ENCODE measurements around the gene DACH2. TPM values are rescaled to one million over a fixed set of nuclear protein-coding genes. Genes with fewer than 3 reads are reported as not detected.

DACH2 gene
- polyA plus RNA-seq, 1 of the 3 experiments (the other 2 are of a cell fraction): not detected

DNA sequence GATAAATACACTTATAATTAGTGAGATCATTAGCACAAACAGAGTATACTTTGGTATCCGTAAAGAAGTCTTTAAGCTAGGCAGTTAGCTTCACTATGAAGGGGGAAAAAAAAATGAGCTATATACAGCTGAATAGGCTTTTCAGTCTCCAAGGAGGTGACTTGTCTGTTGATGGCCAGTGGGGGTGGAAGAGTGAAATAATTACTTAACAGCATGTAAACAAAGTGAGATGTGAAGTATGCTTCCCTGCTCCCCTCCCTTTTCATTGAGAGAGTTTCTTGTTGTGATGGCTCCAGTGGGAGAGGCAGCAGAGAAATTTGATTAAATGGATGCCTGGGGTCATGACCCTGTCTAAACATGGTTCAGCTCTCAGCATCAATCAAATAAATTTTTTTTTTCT lies 180.9 kb downstream of the DACH2 start:
- H3K4me2 ChIP-seq: no peak overlapping the region

DNA sequence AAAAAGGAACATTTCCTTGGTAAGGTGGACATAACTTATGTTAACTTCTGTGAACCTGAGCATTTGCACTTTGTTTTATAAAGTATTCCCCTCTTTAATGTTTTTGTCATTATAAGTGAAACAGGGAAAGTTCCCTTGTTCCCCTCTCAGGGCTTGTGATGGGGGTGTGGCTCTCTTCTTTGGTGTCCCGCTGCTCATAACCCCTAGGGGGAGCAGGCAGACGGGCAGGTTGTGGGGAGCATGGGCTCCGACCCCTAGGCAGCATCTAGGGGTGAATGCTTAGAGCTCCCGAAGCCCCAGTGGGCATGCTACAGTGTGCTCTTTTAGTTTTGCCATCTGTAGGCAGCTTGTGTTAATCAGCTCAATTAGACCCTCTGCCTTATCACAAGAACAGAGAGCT lies 200.4 kb downstream of the DACH2 start:
- Histone ChIP-seq H3K79me2 (ENCODE audit: insufficient read depth) (no peaks in the 10 kb centered on the region), H3K27ac (ENCODE audit: low read depth in 2 of 2, low read length in 1 of 2) (no peak overlapping the region), H3K4me2 (no peak overlapping the region), H4K20me1 (ENCODE audit: insufficient read depth) (no peaks in the 10 kb centered on the region), H3F3A (replicated peaks; ENCODE audit: insufficient read depth) (no peaks in the 10 kb centered on the region), H3K9ac (no peak overlapping the region), H3K9me3 (no peaks in the 10 kb centered on the region), H3K9me2 (no peaks in the 10 kb centered on the region), H2AFZ (ENCODE audit: low read depth) (no peak overlapping the region), H3K27me3 (ENCODE audit: insufficient read depth) (no peaks in the 10 kb centered on the region; the same call in 1 of the 2 replicates), H3K4me1 (ENCODE audit: control insufficient read depth in 1 of 2, insufficient read depth in 2 of 2, low read depth in 1 of 2, low read length in 1 of 2) (no peaks in the 10 kb centered on the region), H3K36me3 (replicated peaks in 1 of 2; ENCODE audit: control insufficient read depth in 1 of 2, insufficient read depth in 2 of 2, low read length in 1 of 2) (no peaks in the 10 kb centered on the region), H3K4me3 (ENCODE audit: low read depth in 2 of 2, low read length in 1 of 2) (no peak overlapping the region)
- peak; percentile 0 for DNase-seq
- ChIA-PET POLR2A (no interaction called here), CTCF (interaction anchor here (1.2 kb wide), 1 partner anchor 19 kb away, joined by 3 read pairs; no protein-coding TSS in a partner anchor)
- 0% methylated on average over 3 of the region's 4 CpGs for WGBS (ENCODE audit: low lambda C conversion rate)
- TF ChIP-seq CTCF (IDR thresholded peaks at IDR 0.05) (peak; percentile 38; the same call in 1 of the 2 replicates), SIN3A (IDR thresholded peaks at IDR 0.05; ENCODE audit: borderline replicate concordance, low read depth, low read length) (no peak), MXI1 (IDR thresholded peaks at IDR 0.05; ENCODE audit: low read depth, low read length) (no peak), EP300 (IDR thresholded peaks at IDR 0.05; ENCODE audit: borderline replicate concordance in 1 of 2, low read depth in 1 of 2, low read length in 1 of 2) (no peak)

More for the DNA sequence above, 180.9 kb downstream of the DACH2 start:
- Histone ChIP-seq H3K4me1 (ENCODE audit: control insufficient read depth in 1 of 2, insufficient read depth in 2 of 2, low read depth in 1 of 2, low read length in 1 of 2) (no peaks in the 10 kb centered on the region), H3F3A (replicated peaks; ENCODE audit: insufficient read depth) (no peaks in the 10 kb centered on the region), H3K9me3 (no peaks in the 10 kb centered on the region), H3K27ac (ENCODE audit: low read depth in 2 of 2, low read length in 1 of 2) (no peak overlapping the region), H3K9me2 (no peaks in the 10 kb centered on the region), H3K27me3 (ENCODE audit: insufficient read depth) (no peaks in the 10 kb centered on the region; the same call in 1 of the 2 replicates), H3K9ac (no peak overlapping the region), H3K36me3 (replicated peaks in 1 of 2; ENCODE audit: control insufficient read depth in 1 of 2, insufficient read depth in 2 of 2, low read length in 1 of 2) (no peaks in the 10 kb centered on the region), H4K20me1 (ENCODE audit: insufficient read depth) (no peaks in the 10 kb centered on the region), H3K4me3 (ENCODE audit: low read depth in 2 of 2, low read length in 1 of 2) (no peak overlapping the region), H3K79me2 (ENCODE audit: insufficient read depth) (no peaks in the 10 kb centered on the region), H2AFZ (ENCODE audit: low read depth) (no peak overlapping the region)
- ChIA-PET POLR2A (no interaction called here), CTCF (interaction anchor here (1.0 kb wide), 1 partner anchor 28 kb away, joined by 3 read pairs; no protein-coding TSS in a partner anchor)
- TF ChIP-seq TEAD4 (IDR thresholded peaks at IDR 0.05; ENCODE audit: borderline replicate concordance, insufficient read depth) (no peak), RCOR1 (IDR thresholded peaks at IDR 0.05; ENCODE audit: low read length) (no peak), NFIC (IDR thresholded peaks at IDR 0.05; ENCODE audit: borderline replicate concordance) (no peak), NRF1 (IDR thresholded peaks at IDR 0.05; ENCODE audit: low read depth, low read length) (no peak), SIN3A (IDR thresholded peaks at IDR 0.05; ENCODE audit: borderline replicate concordance, low read depth, low read length) (no peak), USF2 (IDR thresholded peaks at IDR 0.05; ENCODE audit: borderline replicate concordance, low read depth, low read length) (no peak), FOXM1 (IDR thresholded peaks at IDR 0.05; ENCODE audit: low read depth) (no peak), SMC3 (IDR thresholded peaks at IDR 0.05; ENCODE audit: low read depth, low read length) (no peak), GABPA (IDR thresholded peaks at IDR 0.05; ENCODE audit: low read depth) (no peak), MXI1 (IDR thresholded peaks at IDR 0.05; ENCODE audit: low read depth, low read length) (no peak), FOSL2 (IDR thresholded peaks at IDR 0.05; ENCODE audit: borderline replicate concordance, low read depth) (no peak)
- no peak for DNase-seq
- WGBS (ENCODE audit: low lambda C conversion rate): 24% methylated on average over 1 of the region's 1 CpG
